GM19351 (cell line): ENCODE results near the gene BTBD2.

Source experiments
- ATAC-seq: cut with Tn5 transposase; IDR thresholded peaks from one replicate; pipeline ENCODE4 v1.9.1; 2021; ENCODE audit warnings: mild to moderate bottlenecking, moderate library complexity; ENCODE audit not compliant: unreplicated experiment

The BTBD2 gene

DNA sequence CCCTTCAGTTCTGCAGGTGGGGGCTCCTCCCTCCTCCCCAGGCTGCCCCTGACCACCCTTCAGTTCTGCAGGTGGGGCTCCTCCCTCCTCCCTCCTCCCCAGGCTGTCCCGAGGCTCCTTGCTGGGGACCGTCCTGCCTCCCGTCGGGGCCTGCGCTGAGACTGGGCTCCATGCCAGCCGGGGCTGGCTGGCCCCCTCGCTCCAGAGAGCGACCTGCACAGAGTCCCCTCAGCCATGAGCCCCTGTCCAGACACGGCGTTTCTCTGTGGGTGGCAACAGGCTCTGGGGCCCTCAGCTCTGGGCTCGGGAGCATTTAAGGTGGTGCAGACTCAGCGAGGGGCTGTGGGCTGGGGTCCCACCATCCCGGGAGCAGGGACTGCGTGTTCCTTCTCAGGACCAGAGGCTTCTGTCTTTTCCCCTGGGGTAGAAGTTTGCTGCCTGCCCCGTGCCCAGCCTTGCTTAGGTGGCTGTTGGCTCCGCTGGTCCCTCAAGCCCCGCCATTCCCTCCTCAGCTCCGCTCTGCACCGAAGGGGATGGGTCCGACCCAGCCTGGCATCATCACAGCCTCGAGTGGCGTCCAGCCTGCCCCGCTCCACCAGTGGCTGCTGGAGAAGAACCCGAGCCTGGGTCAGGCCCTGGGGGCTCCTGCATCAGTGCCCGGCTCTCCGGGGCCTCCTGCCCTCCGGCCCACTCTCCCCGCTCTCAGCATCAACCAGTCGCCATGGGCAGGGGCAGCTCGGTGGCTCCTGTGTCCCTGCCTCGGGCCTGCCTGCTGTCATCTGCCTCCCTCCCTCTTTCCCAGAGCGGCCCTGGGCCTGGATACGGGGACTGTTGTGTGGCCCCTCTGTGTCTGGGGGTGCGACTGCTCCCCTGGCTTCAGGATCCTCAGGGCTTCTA is 47.0 kb downstream of the BTBD2 start:
- ATAC-seq: no peak

GRCh38 chr19:1967087-1967608 is 48.4 kb downstream of the BTBD2 start:
- no peak for ATAC-seq

DNA sequence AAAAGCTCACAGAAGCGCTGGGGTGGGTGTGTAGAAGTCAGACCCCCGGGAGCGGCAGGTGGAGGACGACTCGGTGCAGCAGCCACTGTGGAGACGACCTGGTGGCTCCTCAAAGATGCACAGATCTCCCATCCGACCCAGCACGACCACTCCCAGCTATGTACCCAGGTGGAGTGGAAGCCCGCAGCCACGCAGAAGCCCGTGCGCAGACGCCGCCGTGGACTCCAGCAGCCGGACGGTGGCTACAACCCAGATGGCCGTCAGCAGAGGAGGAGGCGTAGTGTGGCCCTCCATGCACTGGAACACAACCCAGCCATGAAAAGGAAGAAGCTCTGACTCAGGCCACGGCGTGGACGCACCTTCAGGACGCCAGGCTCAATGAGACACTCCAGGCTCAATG is 52.8 kb downstream of the BTBD2 start:
- no peak for ATAC-seq

DNA sequence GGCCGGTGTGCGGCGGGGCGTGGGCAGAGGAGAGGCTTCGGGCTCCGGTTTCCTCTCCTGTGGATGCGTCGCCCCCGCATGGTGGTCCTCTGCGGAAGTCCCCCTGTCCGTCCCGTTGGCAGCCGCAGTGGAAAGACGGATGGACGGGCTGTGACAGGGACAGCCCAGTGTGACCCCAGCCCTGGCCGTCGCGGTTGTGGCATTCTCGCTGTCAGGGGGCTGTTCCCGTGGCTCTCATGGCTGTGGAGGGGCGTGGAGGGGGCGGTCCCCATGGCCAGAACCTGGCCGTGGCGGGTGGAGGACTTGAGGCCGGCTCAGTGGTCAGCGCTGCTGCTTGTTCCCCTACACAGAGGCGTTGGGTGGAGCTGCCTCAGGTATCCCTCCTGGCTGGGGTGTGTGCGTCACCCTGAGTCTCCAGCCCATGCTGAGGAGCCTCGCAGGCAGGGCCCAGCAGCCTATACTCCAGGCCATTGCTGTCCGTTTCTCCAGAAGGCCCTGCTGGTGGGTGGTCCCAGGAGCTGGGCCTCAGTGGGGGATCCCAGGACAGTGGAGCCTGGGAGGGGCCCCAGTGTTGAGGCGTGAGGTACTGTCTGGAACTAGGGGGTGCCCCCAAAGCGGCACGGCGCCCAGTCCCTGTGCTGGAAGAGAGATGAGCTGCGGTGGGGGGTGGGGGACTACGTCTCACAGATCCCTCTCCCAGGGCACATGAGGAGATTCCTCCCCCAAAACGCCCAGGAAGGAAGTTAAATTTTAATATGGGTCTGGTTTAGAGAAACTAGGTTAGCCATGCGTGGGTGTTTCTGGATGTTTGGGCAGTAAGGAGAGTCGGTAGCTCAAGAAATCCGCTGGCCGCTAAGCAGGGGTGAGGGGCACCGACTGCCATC is 54.3 kb downstream of the BTBD2 start:
- no peak for ATAC-seq

GRCh38 chr19:1959928-1960589 is 55.5 kb downstream of the BTBD2 start:
- ATAC-seq: no peak

DNA sequence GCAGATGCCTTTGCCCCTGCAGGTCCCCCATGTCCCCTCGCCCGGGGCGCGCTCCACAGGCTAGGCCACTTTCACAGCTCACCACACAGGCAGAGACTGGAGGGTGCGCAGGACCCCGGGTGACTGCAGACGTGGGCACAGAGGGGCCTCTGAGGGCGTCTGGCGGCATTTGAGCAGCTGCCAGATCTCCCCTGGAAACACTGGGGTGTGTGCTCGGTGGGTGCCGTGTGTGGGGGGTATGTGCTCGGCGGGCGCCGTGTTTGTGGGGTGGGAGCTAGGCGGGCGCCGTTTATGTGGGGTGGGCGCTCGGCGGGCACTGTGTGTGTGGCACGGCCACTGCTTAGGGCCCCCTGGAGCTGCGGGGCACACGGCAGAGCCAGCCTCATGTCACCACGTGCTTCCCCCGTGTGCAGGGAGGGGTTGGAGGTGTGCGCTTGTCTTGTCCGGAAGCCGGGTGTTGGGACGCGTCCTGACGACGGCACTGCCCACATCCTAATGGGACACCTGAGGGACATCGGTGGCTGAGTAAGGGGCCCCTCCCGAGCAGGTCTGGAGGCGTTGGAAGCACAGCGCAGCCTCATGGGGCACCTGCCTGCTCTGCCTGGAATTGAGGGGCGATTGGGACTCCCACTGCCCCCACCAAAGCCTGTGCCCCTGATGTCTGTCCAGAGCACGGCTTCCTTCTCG is 57.8 kb downstream of the BTBD2 start:
- ATAC-seq: no peak

GRCh38 chr19:1956868-1957492 is 58.5 kb downstream of the BTBD2 start:
- no peak for ATAC-seq

DNA sequence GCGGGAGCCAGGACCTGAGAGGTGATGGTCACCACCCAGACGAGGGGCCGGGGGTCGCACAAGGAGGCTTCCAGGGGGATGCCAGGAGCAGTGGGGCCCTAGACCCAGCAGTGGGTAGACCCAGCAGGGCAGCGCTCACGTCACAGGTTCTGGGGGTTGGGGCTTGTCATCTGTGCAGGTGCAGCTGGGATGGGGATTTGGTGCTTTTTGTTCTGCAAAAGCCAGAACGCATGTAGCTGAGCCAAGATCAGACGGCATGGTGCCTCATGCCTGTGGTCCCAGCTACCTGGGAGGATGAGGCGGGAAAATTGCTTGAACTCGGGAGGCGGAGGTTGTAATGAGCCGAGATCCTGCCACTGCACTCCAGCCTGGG is 59.4 kb downstream of the BTBD2 start:
- ATAC-seq: no peak

DNA sequence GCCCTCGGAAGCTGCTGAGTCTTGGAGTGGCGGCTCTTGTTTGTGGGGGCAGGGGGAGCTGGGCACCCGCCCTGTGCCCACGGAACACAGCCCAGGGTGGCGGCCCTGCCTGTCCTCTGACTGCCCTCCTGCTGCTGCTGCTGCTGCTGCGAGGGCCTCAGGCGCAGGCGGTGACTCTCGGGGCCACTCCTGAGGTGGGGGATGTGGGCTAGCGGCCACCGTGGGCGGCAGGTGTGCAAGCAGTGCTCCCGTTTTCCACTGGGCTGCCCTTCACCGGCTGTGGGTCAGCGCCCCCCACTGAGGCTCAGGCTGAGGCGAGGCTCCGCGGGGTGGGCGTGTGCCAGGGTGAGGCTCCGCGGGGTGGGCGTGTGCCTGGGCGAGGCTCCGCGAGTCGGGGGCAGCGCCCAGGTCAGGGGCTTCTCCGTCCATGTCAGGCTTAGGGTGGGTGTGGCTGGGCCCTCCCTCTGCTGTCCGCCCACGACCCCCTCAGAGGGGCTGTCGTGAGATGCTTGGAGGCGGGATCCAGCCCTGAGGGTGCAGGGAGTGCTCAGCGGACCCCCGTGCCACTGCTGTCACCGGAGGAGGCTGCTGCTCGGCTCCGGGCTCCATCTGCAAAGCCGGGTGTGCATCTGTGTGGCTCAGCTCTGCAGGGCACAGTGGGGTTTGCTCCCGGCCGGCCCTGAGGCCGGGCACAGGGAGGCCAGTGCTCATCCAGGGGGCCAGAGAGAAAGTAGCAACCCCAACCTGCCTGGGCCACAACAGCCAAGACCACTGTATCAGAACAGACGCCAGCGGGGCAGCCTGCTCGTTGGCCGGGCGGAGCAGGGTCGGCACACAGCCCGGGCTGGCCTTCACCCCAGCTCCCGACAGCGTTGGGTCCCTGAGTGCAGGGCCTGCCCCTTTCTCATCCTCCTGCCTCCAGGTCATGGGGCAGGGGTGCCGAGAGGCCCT is 60.1 kb downstream of the BTBD2 start:
- no peak for ATAC-seq

DNA sequence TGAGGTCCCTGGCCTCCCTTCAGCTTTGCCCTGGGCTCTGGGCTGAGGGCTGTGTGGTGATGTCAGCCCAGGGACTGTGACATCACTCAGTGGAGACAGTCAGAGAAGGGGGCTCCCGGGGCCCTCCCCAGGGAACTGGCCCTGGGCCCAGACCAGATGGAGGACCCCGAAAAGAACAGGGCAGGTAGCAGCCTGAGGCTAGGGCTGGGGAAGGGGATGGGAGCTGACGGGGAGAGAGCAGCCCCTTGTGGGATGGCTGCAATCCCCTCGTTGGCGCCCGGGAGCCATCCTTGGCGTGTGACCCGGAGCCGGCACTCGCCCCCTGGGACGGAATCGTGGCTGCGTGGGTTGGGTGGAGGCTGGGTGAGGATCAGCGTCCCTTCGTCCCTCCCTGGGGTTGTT is 61.0 kb downstream of the BTBD2 start:
- no peak for ATAC-seq

DNA sequence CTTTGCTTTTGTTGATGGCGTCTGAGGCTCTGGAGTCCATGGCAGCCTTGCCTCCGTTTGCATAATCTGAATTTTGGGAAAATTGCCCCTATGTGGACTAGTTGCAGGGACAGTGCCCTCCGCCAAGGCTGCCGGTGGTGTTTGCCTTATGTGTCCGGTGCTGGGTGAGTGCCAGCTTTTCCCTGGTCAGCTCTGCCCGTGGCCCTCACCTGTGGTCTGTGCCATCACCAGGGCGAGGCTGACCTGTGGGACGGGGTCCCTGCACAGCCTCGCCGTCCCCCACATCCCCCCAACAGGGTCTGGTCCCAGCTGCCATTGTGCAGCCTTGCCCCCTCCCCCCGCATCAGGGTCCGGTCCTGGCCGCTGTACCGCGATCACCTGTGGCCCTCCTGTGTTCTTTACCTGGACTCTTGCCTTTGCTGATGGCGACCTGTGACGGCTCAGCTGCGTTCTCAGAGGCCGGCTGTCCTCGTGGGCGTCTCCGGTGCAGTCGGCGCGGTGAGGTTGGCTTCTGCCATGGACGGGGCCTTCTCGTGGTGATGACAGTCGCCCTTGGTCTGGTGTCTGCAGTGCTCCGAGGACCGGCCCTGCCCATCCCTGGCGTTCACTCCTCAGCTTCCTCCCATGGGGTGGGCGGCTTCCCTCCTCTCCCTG is 61.9 kb downstream of the BTBD2 start:
- ATAC-seq: no peak

- no peak for ATAC-seq
Measured at GRCh38 chr19:1953037-1953436, 62.5 kb downstream of the BTBD2 start.

- ATAC-seq: no peak
Measured at GRCh38 chr19:1952635-1953034, 62.9 kb downstream of the BTBD2 start.

DNA sequence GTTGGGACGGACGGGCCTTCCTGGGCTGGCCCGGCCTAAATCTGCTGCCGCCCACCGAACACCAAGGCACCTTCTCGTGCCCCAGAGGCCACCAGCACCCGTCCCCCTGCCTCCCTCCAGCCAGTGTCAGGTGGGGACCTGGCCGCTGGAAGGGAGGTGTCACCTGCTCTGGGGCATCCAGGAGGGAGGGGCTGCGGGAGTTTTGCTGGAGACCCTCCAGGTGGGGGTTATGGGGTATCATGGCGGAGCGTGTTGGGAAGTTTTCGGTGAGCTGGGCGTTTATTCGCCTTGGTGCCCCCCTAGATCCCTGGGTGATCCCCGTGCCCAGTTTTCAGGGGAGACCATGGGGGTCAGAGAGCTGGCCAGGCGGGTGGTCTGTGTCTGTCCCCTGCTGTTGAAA is 64.9 kb downstream of the BTBD2 start:
- no peak for ATAC-seq

- ATAC-seq: no peak
Measured at GRCh38 chr19:1949304-1950101, 66.0 kb downstream of the BTBD2 start.

DNA sequence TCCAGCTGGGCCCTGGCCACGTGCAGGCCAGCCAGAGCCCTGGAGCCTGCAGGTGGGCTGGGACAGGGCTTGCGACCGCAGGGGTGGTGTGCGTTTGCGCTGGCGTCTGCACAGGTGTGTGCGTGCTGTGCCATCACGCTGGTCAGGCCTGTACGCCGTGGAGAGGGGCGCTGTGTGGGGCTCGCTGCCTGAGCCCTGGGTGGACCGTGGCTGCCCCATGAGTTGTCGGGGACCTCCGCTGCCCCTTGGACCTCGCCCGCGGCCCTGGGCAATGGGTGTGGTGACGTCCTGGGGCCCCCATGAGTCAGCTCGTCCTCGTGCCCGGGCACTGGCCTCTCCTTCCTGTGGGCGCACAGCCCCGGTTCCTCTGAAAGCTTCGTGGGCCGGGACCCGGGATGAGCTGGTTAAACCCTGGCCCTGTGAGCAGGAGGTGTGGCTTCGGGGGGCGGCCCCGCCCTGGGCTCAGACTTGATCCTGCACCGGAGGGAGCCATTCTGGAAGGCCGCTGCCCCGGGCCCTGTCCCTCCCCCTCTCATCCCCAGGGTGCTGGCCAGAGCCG is 67.8 kb downstream of the BTBD2 start:
- ATAC-seq: no peak

DNA sequence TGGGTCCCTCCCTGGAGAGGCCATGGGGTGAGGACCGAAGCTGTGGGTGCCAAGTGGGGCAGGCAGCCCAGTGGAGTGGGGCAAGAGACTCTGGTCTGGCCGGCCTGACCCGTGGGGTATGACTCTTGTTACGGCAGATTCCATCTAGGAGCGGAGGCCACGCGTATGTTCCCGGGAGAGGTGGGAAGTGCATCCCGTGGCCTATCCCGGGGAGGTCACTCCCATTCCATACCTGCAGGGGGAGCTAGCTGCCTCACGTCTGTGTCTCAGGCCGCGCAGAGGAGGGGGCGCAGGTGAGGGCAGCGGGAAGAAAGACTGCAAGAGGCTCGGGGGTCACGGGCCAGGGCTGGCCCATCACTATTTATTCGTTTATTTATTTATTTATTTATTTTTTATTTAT is 69.6 kb downstream of the BTBD2 start:
- no peak for ATAC-seq
